GM19328 (cell line): Measurements from ENCODE around the gene COL11A1.

Experiments
- ATAC-seq: cut with Tn5 transposase; IDR thresholded peaks from one replicate; pipeline ENCODE4 v1.9.1; 2021; ENCODE audit warnings: mild to moderate bottlenecking, moderate library complexity; ENCODE audit not compliant: unreplicated experiment

Gene COL11A1

DNA sequence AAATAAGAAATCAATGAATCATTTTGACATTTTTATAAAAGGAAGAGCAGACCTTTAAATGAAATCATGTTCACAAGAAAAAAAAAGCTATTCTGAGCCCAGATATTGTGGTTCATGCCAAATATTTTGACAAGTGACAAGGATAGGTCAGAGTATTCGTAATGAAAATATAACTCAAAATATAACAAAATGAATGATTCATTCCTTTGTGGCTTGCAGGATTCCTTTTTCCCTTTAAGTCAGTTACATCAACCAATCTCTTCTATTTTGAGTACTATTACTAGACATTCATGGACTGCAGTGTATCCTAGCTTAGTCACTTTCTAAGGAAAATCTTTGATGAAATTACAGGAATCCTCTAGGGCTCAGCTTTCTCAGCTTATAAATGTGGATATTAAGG, 188.7 kb downstream of the COL11A1 start:
- ATAC-seq, result no peak

DNA sequence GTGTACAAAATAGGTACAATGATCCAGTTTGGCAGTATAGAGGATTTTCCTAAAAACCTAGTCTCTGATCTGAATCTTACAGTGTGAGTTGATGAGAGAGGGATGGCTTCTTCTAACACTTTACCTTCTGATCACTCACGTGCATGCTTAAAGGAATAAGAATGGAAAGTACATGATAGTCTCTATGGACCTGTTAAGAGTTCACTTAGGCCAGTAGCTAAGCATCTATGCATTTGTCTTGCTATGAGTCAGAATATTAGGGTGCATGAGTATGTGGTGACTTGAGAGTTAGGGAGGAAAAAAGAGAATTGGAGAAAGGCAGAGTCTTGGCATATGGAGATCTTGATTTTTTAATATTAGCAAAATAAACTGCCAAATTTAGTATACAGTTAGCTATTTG, 206.3 kb downstream of the COL11A1 start:
- no peak for ATAC-seq

DNA sequence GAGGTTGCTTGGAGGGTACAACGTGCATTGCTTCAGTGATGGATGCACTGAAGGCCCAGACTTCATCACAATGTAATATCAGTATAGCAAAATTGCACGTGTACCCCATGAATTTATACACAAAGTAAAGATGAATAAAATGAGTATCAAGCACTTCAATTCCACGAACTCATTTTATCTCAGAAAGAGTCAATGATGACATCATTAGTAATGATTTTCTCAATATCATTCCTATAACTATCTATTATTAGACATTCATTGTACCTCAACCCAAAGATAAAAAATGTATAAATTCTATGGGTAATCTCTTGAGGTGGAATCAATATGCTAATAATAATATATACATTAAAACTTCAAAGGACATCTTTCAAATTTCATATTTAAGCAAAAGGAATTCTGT, 208.4 kb downstream of the COL11A1 start:
- ATAC-seq, result no peak

DNA sequence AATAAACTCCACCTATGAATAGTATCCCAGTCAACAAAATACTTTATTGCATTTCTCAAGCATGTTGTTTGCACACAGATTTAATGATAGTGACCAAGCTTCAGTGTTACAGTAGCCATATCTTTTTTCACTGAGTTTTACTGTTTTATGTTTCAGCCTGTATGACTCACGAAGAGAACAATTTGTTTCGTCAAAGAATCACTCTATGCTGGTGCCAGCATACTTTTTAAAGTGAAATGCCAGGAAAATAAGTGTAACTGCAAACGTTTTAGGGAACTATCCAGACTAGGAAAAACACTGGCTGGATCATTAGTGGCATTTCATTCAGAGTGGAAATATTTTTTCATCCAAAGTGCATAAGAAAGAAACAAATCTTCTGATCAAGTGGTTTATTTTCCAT, 210.8 kb downstream of the COL11A1 start:
- no peak for ATAC-seq

DNA sequence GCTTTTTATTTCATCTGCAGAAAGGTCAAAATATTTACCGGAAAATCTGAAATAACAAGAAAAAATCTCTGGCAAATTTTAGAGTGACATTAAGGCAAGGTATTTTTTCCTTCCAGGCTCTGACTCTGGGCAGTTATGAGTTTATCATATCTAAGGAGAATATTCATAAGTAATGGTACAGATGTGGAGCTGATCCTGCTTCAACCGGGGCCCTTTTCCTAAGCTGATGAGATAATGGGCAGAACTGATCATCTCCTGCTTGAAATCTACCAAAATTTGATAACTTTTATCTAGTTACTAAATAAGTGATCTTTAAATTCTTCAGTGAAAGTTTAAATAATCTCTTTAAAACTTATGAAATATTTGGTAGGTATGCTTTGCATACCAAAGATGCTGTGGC, 211.6 kb downstream of the COL11A1 start:
- ATAC-seq, result no peak

DNA sequence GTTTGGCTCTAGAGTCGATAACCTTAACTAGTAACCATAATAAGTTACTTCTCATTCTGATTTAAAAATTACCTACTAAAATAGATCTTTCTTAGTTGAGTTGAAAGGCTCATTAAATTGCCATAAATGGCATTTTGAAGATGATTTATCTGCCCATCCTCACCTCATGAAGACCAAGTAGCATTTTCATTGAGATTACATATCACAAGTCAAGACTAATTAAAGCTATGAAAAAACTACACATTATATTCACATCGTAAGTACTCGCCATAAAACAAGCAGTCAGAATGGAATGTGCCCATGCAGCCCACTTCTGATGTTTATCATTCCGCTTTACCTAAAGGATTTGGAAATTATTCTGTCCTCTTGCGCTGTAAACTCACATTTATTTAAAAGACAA, 212.0 kb downstream of the COL11A1 start:
- no peak for ATAC-seq

DNA sequence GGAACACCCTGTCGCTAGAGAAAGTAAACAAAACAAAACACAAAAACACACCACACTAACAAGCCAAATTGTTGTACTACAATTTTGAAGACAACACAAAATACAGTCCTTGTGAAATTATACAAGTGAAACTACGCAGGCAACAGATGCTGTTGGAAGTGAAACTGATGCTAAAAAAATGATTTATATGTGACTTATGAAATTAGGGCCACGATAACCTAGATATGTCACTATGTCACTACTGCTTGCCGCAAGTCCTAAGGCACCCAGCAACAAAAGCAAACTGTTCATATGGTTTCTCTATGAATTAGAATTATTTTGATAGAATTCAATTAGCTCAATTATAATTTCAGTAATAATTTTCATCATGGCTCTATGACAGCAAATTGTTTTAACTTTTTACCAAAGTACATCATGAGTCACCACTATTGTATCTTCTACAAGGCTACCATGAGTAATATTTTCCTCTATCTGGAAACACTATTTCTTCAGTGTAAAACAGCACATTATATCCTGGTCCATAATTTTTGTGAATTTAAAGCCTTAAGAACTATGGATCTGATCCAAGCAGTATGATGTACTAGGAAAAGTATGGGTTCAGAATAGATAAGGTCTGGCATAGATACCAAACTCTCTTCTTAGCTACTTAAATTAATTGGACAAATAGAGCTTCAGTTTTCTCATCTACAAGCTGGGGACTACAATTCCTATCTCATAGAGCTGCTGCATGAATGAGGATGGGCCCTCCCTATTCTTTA, 216.3 kb downstream of the COL11A1 start:
- ATAC-seq, result no peak

DNA sequence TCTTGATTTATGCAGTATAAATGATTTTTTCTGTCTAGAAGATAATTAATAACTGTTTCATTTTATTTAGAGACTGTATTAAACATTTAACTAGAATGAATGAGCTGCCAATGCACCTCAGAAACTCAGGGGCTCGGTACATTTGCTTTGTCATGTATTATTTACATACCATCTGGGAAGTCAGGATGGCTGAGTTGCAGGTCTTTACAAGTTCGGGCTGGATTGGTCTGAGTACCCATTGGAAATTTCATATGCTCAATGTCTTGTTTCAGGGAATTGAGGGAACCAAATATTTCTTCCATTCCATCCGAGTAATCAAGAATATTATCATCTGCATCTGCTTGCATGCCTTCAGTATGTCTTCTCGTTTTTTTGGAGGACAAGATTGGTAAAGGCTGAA, 221.7 kb downstream of the COL11A1 start:
- no peak for ATAC-seq

DNA sequence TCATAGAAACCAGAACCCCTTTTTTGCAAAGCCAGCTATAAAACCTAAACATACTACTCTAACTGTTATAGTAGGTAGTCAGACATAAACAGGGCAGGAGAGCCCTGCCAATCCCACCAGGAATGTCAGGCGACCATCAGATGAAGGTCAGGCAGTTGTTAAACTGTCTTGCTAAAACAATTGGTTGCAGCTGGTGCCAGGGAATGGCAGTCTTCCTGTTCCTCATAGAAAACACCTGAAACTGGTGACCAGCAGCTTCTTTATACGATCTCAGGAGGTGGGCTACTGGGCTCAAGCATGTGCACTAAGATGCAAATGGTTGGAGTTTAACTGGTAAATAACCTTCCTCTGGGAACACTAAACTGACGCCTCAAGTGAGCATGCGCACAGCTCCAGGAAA, 224.1 kb downstream of the COL11A1 start:
- no peak for ATAC-seq

DNA sequence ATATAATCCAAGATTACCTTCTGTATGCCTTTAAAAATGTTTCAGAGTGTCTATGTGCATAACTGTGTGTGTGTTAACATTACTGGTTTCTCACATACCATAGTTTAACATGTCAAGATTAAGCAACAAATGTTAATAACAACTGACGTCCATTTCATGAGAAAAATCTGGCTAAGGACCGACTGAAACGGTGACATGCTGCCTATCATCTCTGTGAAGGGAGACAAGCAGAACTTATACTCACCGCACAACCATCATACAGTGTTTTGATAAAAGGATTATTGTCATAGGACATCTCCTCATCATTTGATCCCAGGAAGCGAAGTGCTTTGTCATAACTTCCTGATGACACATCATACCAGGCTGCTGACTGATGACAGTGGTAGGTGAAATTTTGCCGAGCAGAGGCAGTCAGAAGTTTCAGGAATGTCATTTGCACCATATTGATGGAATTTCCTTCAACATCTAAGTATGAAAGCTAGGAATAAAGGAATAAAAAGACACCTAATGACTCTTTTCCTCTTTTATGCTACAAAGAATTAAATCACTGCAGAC, 228.8 kb downstream of the COL11A1 start:
- no peak for ATAC-seq

DNA sequence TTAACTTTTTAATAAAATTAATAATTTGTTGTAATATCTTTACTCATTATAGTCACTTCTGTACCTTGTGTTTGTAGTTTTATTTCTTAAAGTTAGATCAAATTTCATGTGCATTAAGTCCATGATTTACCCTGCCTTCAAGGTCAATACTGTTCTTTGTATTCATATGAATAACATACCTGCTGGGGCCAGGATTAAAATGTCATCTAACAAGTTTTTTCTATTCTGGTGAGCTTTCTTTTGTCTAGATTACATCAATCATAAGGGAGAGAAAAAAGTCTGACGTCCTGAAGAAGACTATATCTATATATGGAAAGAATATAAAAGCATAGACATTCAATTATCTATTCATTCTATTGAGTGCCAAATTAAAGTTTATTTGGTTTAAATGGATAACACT, 232.6 kb downstream of the COL11A1 start:
- ATAC-seq, result no peak

DNA sequence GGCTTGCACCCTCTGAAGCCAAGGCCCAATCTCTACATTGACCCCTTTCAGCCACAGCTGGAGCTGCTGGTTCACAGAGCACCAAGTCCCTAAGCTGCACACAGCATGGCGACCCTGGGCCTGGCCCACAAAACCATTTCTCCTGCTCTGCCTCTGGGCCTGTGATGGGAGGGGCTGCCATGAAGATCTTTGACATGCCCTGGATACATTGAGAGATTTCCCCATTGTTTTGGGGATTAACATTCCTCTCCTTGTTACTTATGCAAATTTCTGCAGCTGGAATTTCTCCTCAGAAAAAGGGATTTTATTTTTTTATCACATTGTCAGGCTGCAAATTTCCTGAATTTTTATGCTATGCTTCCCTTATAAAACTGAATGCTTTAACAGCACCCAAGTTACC, 235.8 kb downstream of the COL11A1 start:
- ATAC-seq, result no peak

DNA sequence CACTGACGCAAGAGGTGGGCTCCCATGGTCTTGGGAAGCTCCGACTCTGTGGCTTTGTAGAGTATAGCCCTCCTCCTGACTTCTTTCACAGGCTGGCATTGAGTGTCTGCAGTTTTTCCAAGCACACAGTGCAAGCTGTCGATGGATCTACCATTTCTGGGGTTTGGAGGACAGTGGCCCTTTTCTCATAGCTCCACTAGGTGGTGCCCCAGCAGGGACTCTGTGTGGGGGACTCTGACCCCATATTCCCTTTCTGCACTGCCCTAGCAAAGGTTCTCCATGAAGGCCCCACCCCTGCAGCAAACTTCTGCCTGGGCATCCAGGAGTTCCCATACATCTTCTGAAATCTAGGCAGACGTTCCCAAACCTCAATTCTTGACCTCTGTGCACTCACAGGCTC, 236.2 kb downstream of the COL11A1 start:
- no peak for ATAC-seq

DNA sequence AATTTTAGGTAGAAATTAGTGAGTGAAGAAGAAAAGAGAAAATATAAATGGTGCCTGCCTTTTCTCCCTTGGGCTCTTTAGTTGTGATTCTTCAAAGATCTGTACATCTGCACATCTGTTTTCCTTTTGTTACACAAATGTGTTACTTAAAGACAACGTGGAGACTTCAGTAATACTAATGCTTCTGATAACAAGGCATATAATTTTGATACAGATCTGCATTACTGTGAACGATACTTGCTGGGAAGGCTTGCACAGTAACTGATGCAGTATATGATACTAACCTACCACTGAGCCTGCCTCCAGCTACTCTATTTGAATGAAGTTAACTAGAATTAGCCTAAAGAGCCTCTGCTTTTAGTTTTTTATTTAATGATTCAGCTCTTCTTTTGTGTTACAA, 244.6 kb downstream of the COL11A1 start:
- no peak for ATAC-seq

DNA sequence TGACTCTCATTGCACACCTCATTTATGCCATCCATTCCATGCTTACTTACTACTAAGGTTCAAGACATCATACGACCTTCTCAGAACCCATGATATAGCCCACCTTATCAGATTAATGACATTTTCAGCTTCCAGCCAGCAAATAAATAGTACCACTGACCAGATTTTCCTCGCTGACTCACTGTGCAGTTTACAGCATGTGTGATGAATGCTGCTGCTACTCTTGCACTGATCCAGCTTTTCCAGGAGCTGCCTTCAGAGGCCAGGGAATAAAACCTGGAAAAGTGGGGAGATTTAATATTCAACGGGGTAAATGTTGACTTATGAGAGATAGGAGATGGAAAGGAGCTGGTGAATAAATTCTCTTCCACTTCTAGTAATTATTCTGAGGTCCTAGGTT, 247.1 kb downstream of the COL11A1 start:
- ATAC-seq, result no peak

DNA sequence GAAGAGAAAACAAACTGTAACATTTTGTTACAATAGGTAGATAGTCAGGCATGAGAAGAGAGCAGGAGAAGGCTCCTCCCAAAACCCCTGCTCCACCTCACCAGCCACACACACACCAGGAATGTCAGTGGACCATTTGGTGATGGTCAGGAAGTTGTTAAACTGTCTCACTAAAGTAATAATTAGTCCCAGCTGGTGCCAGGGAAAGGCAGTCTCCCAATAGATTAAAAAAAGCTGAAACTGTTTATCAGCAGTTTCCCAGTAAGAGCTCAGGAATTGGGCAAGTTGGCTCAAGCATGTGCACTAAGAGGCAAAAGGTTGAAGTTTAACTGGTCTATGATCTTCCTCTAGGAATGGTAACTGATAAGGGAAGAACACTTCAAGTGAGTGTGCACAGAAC, 249.6 kb downstream of the COL11A1 start:
- ATAC-seq, result no peak

DNA sequence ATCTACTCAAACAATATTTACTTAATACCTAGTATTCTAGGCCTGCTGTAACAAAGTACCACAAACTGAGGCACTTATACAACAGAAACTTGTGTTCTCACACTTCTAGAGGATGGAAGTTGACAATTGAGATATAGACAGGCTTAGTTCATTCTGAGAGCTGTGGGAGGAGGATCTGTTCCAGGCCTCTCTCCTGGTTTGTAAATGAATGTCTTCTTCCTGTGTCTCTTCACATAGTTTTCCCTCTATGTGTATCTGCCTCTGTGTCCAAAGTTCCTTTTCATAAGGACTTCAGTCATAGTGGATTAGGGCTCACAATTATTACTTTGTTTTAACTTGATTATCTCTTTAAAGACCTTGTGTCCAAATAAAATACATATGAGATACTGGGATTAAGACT, 251.1 kb downstream of the COL11A1 start:
- no peak for ATAC-seq

DNA sequence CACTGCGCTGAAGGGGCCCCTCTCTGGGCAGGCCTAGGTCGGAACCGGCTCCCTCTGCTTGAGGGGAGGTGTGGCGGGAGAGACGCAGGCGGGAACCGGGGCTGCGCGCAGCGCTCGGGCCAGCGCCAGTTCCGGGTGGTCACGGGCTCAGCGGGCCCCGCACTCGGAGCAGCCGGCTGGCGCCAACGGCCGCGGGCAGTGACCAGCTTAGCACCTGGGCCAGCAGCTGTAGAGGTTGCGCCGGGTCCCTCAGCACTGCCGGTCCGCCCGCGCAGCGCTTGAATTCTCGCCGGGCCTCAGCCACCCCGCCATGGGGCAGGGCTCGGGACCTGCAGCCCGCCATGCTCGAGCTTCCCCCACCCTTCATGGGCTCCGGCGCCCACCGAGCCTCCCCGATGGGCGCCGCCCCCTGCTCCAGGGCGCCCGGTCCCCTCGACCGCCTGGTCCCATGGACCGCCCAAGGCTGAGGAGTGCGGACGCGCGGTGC, 254.6 kb downstream of the COL11A1 start:
- no peak for ATAC-seq

DNA sequence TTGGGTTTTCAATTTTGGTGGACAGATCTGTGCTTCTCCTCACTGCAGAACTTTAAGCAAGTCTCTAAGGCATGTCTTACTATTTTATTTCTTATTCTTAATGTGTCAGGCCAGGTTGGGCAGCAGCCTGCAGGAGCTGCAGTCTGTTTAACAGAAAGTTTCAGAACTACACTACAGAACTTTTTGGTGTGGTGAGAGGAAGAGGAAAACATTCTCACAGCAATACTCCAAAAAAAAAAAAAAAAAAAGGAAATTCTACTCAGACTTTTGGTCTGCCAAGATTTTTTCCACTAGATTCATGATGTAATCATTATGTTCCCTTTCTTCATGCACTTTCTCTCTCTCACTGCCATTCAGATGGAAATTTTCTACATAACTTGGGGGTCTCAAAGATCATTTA, 255.2 kb downstream of the COL11A1 start:
- ATAC-seq, result no peak

DNA sequence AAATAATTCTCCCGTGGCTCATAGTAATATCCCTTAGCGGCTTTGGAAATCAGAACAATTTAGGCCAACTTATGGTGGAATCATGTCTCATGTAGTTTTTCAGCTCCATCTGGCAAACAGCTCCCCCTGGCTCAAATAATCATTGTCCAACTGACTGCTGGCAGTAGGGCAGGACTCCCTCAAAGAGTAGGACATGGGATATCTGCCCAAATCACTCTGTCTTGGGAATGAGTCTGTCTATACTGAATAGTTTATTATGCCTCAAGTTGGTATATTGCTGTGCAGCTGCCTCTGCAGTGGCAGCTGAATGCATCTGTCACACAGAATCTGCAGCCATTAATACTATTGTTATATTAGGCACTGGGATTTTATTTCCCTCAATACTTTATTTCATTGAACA, 255.7 kb downstream of the COL11A1 start:
- no peak for ATAC-seq

DNA sequence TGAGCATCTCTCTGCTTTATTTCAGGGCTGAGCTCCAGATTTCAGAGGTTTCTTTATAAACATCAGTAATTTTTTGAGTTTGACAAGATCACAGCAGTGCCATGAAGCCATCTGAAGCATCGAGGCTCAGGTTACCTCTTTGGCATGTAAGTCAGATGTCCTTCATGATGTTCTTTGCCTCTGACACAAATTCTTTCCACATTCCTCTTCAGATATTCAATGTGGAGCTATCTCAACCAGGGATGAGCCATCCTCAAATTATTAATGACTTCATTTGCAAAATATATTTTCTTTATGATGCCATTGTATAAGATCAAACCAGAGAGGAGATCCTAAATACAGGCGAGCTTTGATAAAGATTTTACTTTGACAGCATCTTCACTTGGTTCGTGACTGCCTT, 256.7 kb downstream of the COL11A1 start:
- no peak for ATAC-seq

DNA sequence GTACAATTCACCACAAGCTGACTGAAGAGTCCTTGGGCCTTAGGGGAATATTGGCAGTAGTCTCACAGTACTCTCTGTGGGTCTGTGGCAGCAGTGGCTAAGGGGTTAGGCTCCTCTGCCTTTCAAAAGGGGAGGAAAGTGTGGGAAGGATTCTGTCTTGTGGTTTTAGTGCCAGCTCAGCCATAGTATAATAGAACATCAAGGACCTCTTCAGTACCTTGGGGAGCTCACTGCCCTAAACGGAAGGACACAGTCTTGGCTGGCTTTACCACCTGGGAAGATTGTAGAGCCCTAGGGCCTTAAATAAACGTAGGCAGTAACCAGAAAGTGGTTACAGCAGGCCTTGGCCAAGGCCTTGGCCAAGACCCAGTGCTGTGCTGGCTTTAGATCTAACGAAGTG, 265.7 kb downstream of the COL11A1 start:
- no peak for ATAC-seq

DNA sequence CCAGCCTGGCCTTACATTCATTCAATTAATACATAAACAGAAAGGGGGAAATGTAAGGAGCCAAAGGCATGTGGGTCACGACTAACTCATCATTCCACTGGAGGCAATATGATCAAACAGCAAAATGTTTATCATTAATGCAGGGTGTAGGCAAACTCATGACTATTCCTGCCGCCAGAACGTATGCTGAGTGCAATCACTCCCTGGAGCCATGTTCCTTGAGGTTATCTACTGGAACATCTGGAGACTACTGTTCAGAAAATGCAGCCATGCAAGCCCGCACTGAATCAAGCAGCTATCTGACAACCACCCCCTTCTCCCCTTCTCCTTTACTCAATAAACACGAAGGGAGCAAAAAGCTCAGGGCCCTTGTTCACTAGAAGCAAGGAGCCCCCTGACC, 267.6 kb downstream of the COL11A1 start:
- no peak for ATAC-seq
